H1 (cell line): ENCODE measurements around the gene TOP1.

Experiments used
- ATF3 ChIP-seq: IDR thresholded peaks from 2 replicates; pipeline ENCODE4 v1.6.1; 2011; ENCODE audit warnings: low read depth, mild to moderate bottlenecking, low read length; ENCODE audit not compliant: insufficient read depth
- CTCF ChIP-seq, 3 experiments: IDR thresholded peaks; 1 replicate in 2 of 3; 2 replicates in 1 of 3; pipeline versions ENCODE4 v1.5.1 to v1.6.1; 2011; ENCODE audit warnings: low read length in 3 of 3, mild to moderate bottlenecking in 3 of 3, inconsistent platforms in 2 of 3, low read depth in 1 of 3, moderate library complexity in 1 of 3; ENCODE audit not compliant: insufficient read depth in 1 of 3; ENCODE audit errors: control extremely low read depth in 1 of 3
- E2F6 ChIP-seq: IDR thresholded peaks from 2 replicates; pipeline ENCODE4 v1.6.1; 2012; ENCODE audit warnings: inconsistent platforms
- EGR1 ChIP-seq: IDR thresholded peaks from 2 replicates; pipeline ENCODE4 v1.6.1; 2011; ENCODE audit warnings: low read depth, low read length, borderline replicate concordance
- EZH2 ChIP-seq: fragments of 200-600 bp; sonication (generic); IDR thresholded peaks from 2 replicates; pipeline ENCODE4 v1.7.1; 2012; ENCODE audit warnings: low read depth, mild to moderate bottlenecking, moderate library complexity, low read length, inconsistent platforms; ENCODE audit not compliant: severe bottlenecking
- GTF2F1 ChIP-seq: IDR thresholded peaks from 2 replicates; pipeline ENCODE4 v1.6.1; 2012; ENCODE audit warnings: low read depth, low read length, improper control_type of control experiment, borderline replicate concordance
- MAX ChIP-seq: IDR thresholded peaks from 2 replicates; pipeline ENCODE4 v1.6.1; 2012; ENCODE audit warnings: inconsistent platforms
- POLR2A ChIP-seq, 2 experiments: IDR thresholded peaks; 1 replicate in 1 of 2; 2 replicates in 1 of 2; pipeline ENCODE4 v1.6.1; 2011; ENCODE audit warnings: low read depth in 2 of 2, low read length in 2 of 2, mild to moderate bottlenecking in 2 of 2; ENCODE audit errors: control extremely low read depth in 1 of 2
- POLR2AphosphoS5 ChIP-seq: IDR thresholded peaks from 2 replicates; pipeline ENCODE4 v1.6.1; 2011; ENCODE audit warnings: low read depth, low read length
- RAD21 ChIP-seq, 2 experiments: IDR thresholded peaks in 1 of 2; conservative IDR thresholded peaks in 1 of 2; 2 replicates each; pipeline ENCODE4 v1.6.1; 2011; ENCODE audit warnings: low read depth in 2 of 2, low read length in 2 of 2, improper control_type of control experiment in 1 of 2, inconsistent platforms in 1 of 2, mild to moderate bottlenecking in 1 of 2, moderate library complexity in 1 of 2
- SIRT6 ChIP-seq: IDR thresholded peaks from one replicate; pipeline ENCODE4 v1.7.1; 2012; ENCODE audit warnings: low read length, inconsistent platforms
- SIX5 ChIP-seq: IDR thresholded peaks from 2 replicates; pipeline ENCODE4 v1.6.1; 2011; ENCODE audit warnings: mild to moderate bottlenecking, low read depth, low read length

GRCh38 chr20:41126719-41127118, 98.1 kb downstream of the TOP1 start:
- TF ChIP-seq GTF2F1 (no peak), EZH2 (no peak), ATF3 (no peak), CTCF (IDR thresholded peaks at IDR 0.05; ENCODE audit: control extremely low read depth in 1 of 3, insufficient read depth in 1 of 3, low read depth in 1 of 3, low read length in 3 of 3) (no peak), RAD21 (IDR thresholded peaks at IDR 0.05 in 1 of 2, conservative IDR thresholded peaks at IDR 0.05 in 1 of 2; ENCODE audit: low read depth in 2 of 2, low read length in 2 of 2) (no peak), E2F6 (no peak), MAX (no peak), POLR2AphosphoS5 (no peak), SIRT6 (no peak), POLR2A (IDR thresholded peaks at IDR 0.05; ENCODE audit: control extremely low read depth in 1 of 2, low read depth in 2 of 2, low read length in 2 of 2) (no peak), SIX5 (no peak), EGR1 (no peak)
